ENCODE results near the gene CLASP1. TPM values are rescaled to one million over a fixed set of nuclear protein-coding genes. Genes with fewer than 3 reads are reported as not detected.

The CLASP1 gene
- total and polyA plus RNA-seq, 2 of the 8 experiments (the other 6 are each of a cell fraction or from before 2014, with no cell fraction given) = 7.3 to 53.9 TPM

GRCh38 chr2:121640380-121641316 lies 8.6 kb downstream of the CLASP1 start:
- Histone ChIP-seq H3K56ac (replicated peaks; ENCODE audit: insufficient read length, low read depth, low read length) (no peak overlapping the region), H3K27me3 (replicated peaks in 1 of 4; ENCODE audit: control insufficient read depth in 3 of 4, extremely low read depth in 1 of 4, insufficient read depth in 3 of 4, low read length in 3 of 4) (no peaks in the 10 kb centered on the region), H3K23ac (ENCODE audit: insufficient read length) (no peak overlapping the region), H2BK12ac (ENCODE audit: low read depth, low read length) (no peak overlapping the region), H3K4me1 (replicated peaks in 1 of 4; ENCODE audit: control insufficient read depth in 3 of 4, insufficient read depth in 4 of 4, low read length in 3 of 4) (no peaks in the 10 kb centered on the region), H2AFZ (ENCODE audit: low read length) (no peak overlapping the region), H3K79me2 (ENCODE audit: control insufficient read depth in 1 of 2, insufficient read depth in 2 of 2, low read length in 2 of 2) (peaks cover 11 to 91% of the 10 kb centered on the region in 2 experiments), H2BK120ac (replicated peaks; ENCODE audit: low read depth, low read length) (no peak overlapping the region), H3K14ac (ENCODE audit: insufficient read length) (no peak overlapping the region), H3K9ac (replicated peaks in 1 of 4; ENCODE audit: extremely low read depth in 1 of 4, low read depth in 3 of 4, low read length in 3 of 4) (no peak overlapping the region), H4K8ac (ENCODE audit: extremely low read depth, insufficient read depth, low read length) (no peak overlapping the region), H3K4me3 (ENCODE audit: extremely low read depth in 1 of 4, insufficient read depth in 2 of 4, low read depth in 3 of 4, low read length in 4 of 4) (no peak overlapping the region), H3K79me1 (ENCODE audit: low read depth, low read length) (peaks cover 5% of the 10 kb centered on the region), H2BK15ac (ENCODE audit: low read length) (no peak overlapping the region), H3K18ac (ENCODE audit: extremely low read depth, low read length) (no peak overlapping the region), H3K4ac (replicated peaks; ENCODE audit: insufficient read length, low read depth, low read length) (no peak overlapping the region), H2AK5ac (ENCODE audit: low read depth, low read length) (no peak overlapping the region), H4K20me1 (replicated peaks in 1 of 2; ENCODE audit: control insufficient read depth in 1 of 2, insufficient read depth in 2 of 2, low read length in 2 of 2) (peaks cover 5 to 6% of the 10 kb centered on the region in 2 experiments), H3K36me3 (ENCODE audit: control insufficient read depth in 2 of 4, insufficient read depth in 4 of 4, low read length in 3 of 4) (peaks cover 0 to 13% (median 0%) of the 10 kb centered on the region in 4 experiments; a peak in 1 of 8 replicates), H3K23me2 (ENCODE audit: low read depth, low read length) (no peaks in the 10 kb centered on the region), H3K9me3 (ENCODE audit: insufficient read depth in 2 of 2, low read depth in 1 of 2, low read length in 1 of 2) (peaks cover 3 to 5% of the 10 kb centered on the region in 2 experiments; a peak in 1 of 4 replicates), H4K91ac (replicated peaks; ENCODE audit: insufficient read length, low read length) (no peak overlapping the region), H2BK5ac (ENCODE audit: low read depth, low read length) (no peak overlapping the region), H3K4me2 (ENCODE audit: insufficient read depth in 1 of 2, low read depth in 2 of 2, low read length in 2 of 2) (no peak overlapping the region), H4K5ac (ENCODE audit: insufficient read length, low read depth, low read length) (no peak overlapping the region), H2BK20ac (ENCODE audit: low read length) (no peak overlapping the region), H3K27ac (ENCODE audit: low read depth, low read length) (no peak overlapping the region)
- FAIRE-seq = no peak
- POLR2A ChIA-PET (ENCODE audit: partially characterized antibody) = interaction anchor here (0.5 to 1.3 kb wide), 4 partner anchors 9 to 1181 kb away, joined by 3 to 7 read pairs (median 4); partner anchors contain the start of genes CLASP1 and RNU4ATAC
- DNase-seq (ENCODE audit: low read depth in 1 of 2, low spot score in 2 of 2) = no peak
- CTCF ChIA-PET (ENCODE audit: partially characterized antibody) = interaction anchor here (1.1 to 1.8 kb wide), 7 partner anchors 10 to 144 kb away, joined by 3 to 7 read pairs (median 4); partner anchors contain the start of gene CLASP1
- 92% methylated on average over 5 of the region's 5 CpGs; no CpG with 5 or more reads in 1 of the 2 experiments for WGBS, 2 experiments (ENCODE audit: extremely low coverage in 1 of 2, insufficient coverage in 1 of 2, insufficient read length in 1 of 2, insufficient replicate concordance in 2 of 2, low coverage in 1 of 2, low lambda C conversion rate in 2 of 2, missing lambda C conversion rate in 1 of 2)
- TF ChIP-seq GTF2F1 (IDR thresholded peaks at IDR 0.05; ENCODE audit: borderline replicate concordance, low read depth, low read length) = no peak
- no peak for TF ChIP-seq EGR1 (IDR thresholded peaks at IDR 0.05; ENCODE audit: borderline replicate concordance, low read depth, low read length)
- peak in 1 of 2 experiments; percentile 6; a peak in 1 of 4 replicates for TF ChIP-seq RAD21 (IDR thresholded peaks at IDR 0.05 in 1 of 2, conservative IDR thresholded peaks at IDR 0.05 in 1 of 2; ENCODE audit: low read depth in 2 of 2, low read length in 2 of 2)
- TF ChIP-seq MAFK (IDR thresholded peaks at IDR 0.05; ENCODE audit: low read depth, low read length) = no peak
- TF ChIP-seq, protein P1, sequence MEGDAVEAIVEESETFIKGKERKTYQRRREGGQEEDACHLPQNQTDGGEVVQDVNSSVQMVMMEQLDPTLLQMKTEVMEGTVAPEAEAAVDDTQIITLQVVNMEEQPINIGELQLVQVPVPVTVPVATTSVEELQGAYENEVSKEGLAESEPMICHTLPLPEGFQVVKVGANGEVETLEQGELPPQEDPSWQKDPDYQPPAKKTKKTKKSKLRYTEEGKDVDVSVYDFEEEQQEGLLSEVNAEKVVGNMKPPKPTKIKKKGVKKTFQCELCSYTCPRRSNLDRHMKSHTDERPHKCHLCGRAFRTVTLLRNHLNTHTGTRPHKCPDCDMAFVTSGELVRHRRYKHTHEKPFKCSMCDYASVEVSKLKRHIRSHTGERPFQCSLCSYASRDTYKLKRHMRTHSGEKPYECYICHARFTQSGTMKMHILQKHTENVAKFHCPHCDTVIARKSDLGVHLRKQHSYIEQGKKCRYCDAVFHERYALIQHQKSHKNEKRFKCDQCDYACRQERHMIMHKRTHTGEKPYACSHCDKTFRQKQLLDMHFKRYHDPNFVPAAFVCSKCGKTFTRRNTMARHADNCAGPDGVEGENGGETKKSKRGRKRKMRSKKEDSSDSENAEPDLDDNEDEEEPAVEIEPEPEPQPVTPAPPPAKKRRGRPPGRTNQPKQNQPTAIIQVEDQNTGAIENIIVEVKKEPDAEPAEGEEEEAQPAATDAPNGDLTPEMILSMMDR (IDR thresholded peaks at IDR 0.05; ENCODE audit: control extremely low read depth in 1 of 3, insufficient read depth in 1 of 3, low read depth in 1 of 3, low read length in 3 of 3) = peak in 1 of 3 experiments; percentile 34; a peak in 1 of 4 replicates
- TF ChIP-seq SP1 (IDR thresholded peaks at IDR 0.05; ENCODE audit: low read depth, low read length) = no peak
- TF ChIP-seq CBX5 (IDR thresholded peaks at IDR 0.05; ENCODE audit: low read depth, low read length) = no peak
- no peak for TF ChIP-seq FOSL1 (IDR thresholded peaks at IDR 0.05; ENCODE audit: insufficient read depth, low read depth, low read length)

All from H1 (cell line).